Anterior cingulate cortex (tissue), 58 donors: Measurements from ENCODE around the gene NAA25.
"Not testable (repeated sequence)": the region's sequence is repeated elsewhere in the genome, so short reads cannot be mapped to it uniquely, and the experiment has no call there.

Experiments
- DNase-seq, 58 donors: peaks; one replicate each; lab custom pipeline; 2025; lab: John Stamatoyannopoulos, UW

The NAA25 gene

DNA sequence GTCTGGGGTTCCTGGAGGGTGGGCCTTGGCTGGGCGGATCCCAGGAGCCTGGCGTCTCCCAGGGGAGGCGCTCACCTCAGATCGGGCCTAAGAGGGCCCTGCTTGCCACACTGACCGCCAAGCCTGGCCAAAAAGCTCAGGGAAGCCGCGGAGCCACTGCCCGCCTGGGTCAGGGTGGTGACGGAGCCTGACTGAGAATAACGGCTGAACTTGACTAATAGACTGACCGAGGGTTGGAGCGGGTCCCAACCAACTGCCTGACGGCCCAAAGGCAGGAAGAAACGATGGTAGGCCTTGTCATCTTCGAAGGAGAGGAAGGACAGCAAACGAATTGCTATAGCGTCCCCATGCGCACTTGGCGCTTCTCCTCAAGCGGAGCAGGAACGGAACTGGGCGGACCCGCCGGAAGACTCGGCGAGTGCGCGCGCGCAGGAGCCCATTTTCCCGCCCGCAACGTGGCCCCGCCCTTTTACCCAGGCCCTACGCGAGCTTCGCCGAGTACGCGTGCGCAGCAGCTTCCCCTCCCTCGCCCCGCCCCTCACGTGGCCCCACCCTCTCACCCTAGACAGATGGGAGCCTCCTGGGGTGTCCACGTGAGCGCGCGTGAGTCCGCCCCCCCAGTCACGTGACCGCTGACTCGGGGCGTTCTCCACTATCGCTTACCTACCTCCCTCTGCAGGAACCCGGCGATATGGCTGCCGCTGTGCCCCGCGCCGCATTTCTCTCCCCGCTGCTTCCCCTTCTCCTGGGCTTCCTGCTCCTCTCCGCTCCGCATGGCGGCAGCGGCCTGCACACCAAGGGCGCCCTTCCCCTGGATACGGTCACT, 95.6 kb downstream of the NAA25 start, which contains the start of the genes ERP29 and TMEM116:
ERP29 (plus strand) TSS at position 652 of the 826 bp plus-strand sequence; CDS start at position 692, 40 bp downstream.
TMEM116 (minus strand) TSS at position 391 of the 826 bp plus-strand sequence. CDS start 7,895 bp downstream, outside the sequence.
- DNase-seq: peak; percentile 88 to 100 (median 98)

DNA sequence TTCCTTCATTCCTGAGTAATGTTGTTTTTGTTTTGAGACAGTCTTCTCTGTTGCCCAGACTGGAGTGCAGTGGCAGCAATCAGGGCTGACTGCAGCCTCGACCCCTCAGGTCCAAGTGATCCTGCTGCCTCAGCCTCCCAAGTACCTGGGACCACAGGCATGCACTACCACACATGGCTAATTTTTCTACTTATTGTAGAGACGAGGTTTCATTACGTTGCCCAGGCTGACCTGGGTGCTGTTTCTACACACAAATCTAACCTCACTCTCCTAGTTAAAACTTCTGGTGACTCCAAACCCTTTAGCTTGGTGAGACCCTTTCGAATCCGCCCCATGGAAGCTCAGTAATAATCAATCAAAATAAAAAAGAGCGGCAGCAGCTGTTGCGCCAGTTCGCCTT, 96.9 kb downstream of the NAA25 start:
- DNase-seq: no peak

DNA sequence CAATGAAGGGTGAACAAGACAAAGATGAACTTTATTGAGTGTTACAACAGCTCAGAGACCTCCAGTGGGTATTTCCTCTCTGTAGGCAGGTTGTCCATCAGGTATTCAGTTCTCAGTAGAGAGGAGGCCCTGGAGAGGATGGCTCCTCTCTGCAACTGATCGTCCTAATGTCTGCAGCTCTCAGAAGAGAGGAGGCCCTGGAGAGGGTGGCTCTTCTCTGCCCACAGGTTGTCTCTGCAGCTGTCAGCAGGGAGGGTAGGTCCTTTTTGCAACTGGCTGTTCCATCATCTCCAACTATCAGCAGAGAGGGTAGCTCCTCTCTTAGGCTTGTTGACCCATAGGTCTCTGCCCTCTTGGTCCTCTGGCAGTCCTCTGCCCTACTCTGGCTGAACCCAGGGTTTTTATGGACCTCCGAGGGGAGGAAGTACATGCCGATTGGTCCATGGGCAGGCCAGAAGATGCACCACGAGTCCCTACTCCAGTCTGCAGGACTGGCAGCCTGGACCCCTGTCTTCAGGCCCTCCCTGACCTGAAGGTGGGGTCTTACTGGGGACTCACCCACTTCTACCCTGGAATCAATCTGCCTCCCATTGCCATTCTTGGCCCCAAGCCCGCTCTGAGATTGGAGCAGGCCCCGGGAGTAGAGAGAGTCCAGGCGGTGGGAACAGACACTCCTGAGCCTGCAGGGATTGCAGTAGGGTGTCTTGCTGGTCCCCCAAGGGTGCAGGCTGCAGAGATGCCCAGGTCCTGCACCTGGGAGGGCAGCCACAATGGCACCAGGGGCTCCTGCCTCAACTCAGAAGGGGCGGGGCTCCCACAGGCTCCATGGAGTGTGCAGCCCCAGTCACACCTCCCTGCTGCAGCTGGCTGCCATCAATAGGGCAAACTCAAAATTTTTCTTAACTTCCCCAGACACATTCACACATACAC, 97.9 kb downstream of the NAA25 start:
- DNase-seq: no peak

DNA sequence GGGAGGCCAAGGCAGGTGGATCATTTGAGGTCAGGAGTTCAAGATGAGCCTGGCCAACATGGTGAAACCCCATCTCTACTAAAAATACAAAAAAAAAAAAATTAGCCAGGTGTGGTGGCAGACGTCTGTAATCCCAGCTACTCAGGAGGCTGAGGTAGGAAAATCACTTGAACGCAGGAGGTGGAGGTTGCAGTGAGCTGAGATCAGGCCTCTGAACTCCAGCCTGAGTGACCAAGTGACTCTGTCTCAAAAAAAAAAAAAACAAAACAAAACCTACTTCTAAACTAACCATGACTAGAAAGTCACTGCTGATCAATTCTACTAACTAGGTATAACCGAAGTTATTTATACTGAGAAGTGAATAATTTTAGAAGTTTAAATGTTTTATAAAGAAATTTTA, 99.0 kb downstream of the NAA25 start:
- not testable (repeated sequence) for DNase-seq

DNA sequence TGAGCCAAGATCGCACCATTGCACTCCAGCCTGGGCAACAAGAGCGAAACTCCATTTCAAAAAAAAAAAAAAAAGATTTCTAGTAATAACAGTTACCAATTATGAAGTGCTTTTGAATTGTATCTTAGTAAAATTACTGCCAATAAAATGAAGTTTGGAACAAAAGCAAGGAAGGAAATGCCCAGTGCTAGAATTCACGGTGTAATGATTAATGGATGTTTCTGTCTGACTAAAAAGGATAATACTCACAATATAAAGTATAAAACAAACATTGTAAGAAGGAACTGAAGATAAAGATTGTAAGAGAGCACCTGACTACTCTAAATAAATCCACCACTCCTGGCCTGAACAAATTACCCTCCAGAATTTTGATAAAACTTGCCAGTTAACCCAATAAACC, 99.7 kb downstream of the NAA25 start:
- no peak for DNase-seq

GRCh38 chr12:112007945-112008344, 100.6 kb downstream of the NAA25 start:
- no peak for DNase-seq

GRCh38 chr12:112005419-112006395, 102.9 kb downstream of the NAA25 start:
- no peak for DNase-seq

DNA sequence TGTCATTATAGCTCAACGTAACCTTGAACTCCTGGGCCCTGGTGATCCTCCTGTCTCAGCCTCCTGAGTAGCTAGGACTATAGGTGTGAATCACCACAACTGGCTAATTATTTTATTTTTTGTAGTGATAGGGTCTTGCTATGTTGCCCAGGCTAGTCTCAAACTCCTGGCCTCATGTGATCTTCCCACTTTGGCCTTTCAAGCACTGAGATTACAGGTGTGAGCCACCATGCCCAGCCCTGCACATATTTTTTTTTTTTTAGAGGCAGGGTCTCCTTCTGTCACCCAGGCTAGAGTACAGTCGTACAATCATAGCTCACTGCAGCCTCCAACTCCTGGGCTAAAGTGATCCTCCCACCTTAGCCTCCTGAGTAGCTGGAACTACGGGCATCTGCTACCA, 104.5 kb downstream of the NAA25 start:
- DNase-seq: no peak

DNA sequence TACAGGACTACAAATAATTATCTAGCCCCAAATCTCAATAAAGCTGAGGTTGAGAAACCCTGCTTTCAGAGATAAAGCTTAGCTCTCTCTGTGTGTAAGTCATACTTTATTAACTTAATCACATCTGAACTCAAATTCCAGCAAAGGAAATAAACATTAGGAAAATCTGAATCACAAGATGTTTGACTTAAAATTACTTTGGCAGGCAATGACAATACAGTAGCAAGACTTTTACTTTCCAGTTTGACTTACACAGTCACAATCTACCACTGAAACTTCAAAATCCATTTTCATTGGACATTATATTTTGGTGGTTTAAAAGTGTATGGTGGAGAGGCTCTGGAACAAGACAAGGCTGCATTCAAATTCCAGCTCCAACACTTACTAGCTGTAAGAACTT, 107.0 kb downstream of the NAA25 start:
- DNase-seq: no peak

DNA sequence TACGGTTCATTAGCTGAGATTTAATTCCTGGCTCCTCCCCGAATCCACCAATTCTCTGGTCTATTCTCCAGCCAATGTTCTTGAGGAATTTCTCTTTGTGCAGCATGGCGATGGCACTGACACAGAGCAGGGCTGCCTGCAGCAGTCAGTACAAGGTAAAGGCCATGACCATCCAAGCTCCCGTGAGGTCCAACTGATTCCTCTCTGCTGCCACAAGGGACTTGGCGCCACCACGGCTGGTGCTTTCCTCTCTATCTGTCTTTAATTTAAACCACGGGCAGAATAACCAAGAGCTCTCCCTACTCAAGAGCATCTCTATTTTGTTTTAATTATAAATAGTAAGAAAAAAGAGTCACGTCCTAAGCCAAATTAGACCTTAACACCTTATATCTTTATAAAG, 107.8 kb downstream of the NAA25 start:
- DNase-seq: no peak

GRCh38 chr12:111999129-111999528, 109.5 kb downstream of the NAA25 start:
- DNase-seq: not testable (repeated sequence)

DNA sequence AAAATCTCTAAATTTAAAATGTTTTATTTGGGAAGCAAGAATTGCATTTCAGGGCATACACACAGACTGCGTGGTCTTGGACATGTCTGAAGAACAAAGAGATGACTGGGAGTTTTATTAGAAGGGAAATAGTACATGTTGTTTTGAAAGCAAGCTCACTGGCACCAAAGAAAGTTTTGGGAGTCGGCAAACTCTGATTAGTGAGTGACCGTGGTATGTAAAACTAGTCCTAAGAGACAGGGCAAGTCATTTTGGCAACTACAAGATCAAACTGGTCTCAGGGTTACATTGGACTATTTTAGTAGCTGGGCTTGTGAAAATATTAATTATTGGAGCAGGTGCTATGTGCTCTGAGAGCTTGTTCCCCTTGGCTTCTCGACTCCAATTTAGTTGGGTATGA, 110.6 kb downstream of the NAA25 start:
- DNase-seq: no peak

DNA sequence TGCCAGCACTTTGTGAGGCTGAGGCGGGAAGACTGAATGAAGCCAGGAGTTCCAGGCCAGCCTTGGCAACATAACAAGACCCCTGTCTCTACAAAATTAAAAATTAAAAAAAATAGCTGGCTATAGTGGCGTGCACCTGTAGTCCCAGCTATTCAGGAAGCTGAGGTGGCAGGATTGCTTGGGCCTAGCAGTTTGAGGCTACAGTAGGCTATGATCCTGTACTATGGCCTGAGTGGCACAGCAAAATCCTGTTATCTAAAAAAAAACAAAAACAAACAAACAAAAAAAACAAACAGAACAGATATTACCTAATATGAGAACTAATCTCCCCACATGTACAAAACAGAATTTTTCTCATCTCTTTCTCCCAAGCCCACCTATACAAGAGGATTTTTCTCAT, 111.3 kb downstream of the NAA25 start:
- no peak for DNase-seq

DNA sequence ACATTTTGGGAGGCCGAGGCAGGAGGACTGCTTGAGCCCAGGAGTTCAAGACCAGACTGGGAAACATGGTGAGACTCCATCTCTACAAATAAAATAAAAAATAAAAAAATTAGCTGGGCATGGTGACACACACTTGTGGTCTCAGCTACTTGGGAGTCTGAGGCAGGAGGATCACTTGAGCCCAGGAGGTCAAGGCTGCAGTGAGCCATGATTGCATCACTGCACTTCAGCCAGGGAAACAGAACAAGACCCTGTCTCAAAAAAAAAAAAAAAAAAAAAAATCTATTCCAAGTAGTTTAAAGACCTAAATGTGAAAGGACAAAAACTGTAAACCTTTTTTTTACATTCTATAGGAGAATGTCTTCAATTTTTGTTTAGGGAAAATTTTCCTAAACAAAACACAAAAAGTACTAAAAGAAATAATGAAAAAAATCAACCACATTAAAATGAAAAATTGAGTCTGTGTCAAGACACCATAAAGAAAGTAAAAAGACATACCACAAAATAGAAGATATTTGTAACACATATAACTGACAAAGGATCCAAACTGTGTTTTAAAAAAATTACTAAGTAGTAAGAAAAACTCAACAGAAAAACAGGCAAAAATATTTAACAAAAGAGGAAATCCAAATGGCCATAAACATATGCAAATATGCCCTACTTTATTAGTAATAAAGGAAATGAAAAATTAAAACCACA, 112.7 kb downstream of the NAA25 start:
- DNase-seq: no peak

GRCh38 chr12:111994211-111995111, 114.1 kb downstream of the NAA25 start:
- not testable (repeated sequence) for DNase-seq

DNA sequence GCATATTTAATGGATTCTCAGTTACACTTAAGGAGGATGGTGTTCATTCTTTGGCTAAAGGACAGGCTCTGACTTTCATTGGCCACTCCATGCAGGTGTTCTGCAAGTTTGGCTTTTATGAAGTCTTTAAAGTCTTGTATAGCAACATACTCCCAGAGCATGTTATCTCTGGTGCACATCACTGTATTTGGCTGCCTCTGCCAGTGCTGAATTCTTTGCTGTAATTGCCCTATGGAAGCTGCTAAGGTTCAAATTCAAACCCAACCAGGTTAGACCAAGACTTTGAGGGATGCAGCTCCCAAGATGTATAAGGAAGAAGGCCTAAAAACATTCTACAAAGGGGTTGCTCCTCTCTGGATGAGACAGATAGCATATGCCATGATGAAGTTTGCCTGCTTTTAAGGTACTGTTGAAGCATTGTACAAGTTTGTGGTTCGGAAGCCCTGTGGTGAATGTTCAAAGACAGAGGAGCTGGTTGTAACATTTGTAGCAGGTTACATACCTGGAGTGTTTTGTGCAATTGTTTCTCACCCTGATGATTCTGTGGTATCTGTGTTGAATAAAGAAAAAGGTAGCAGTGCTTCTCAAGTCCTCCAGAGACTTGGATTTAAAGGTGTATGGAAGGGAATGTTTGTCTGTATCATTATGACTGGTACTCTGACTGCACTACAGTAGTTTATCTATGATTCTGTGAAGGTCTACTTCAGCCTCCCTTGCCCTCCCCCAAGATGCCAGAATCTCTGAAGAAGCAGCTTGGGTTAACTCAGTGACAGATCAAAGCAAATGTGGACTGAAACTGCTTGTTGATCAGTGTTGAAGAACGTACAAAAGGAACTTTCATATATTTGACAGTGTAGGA, 115.1 kb downstream of the NAA25 start:
- no peak for DNase-seq

DNA sequence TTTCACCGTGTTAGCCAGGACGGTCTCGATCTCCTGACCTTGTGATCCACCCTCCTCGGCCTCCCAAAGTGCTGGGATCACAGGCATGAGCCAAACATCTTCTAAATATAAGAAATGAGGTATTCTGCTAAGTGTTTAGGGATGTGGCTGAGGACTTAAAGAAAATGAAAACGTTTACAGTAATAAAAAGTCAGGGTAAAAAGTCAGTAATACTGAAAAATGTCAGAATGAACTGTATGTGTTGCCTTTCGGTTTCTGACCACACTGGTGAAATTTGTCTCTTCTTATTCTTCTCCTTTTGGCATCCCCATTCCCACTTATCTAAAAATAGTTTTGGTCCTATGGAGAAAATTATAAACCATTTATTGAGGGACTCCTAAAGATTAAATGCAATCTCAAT, 116.1 kb downstream of the NAA25 start:
- DNase-seq: no peak
